CD4-positive, alpha-beta memory T cell (primary cell): Measurements from ENCODE around the gene ATAD3A. TPM values are rescaled to one million over a fixed set of nuclear protein-coding genes. Genes with fewer than 3 reads are reported as not detected.
"Not testable (repeated sequence)": the region's sequence is repeated elsewhere in the genome, so short reads cannot be mapped to it uniquely, and the experiment has no call there.

Experiments used
- CTCF ChIA-PET: fragments of 350-600 bp; sonication (Branson Sonifier 250); formaldehyde crosslinking; loops from one replicate; lab custom pipeline; 2021; ENCODE audit warnings: inconsistent platforms; ENCODE audit not compliant: partially characterized antibody; lab: Charles Lee
- POLR2A ChIA-PET: fragments of 350-600 bp; sonication (Branson Sonifier 250); formaldehyde crosslinking; loops from one replicate; lab custom pipeline; 2021; ENCODE audit not compliant: partially characterized antibody; lab: Charles Lee
- DNase-seq, 5 donors: peaks; one replicate each; pipeline versions ENCODE4 v3.0.0 to v3.0.0-alpha.2; 2020 to 2022; ENCODE audit warnings: mixed read lengths in 1 of 5
- H3K27ac ChIP-seq: one replicate; pipeline ENCODE4 v1.7.0; 2013; ENCODE audit warnings: low read depth, low read length
- H3K27me3 ChIP-seq: 2 replicates; pipeline ENCODE4 v1.7.0; 2013; ENCODE audit warnings: mild to moderate bottlenecking, low read length, moderate library complexity; ENCODE audit not compliant: insufficient read depth
- H3K36me3 ChIP-seq: 2 replicates; pipeline ENCODE4 v1.7.0; 2013; ENCODE audit warnings: mild to moderate bottlenecking, low read length, moderate library complexity; ENCODE audit not compliant: insufficient read depth
- H3K4me1 ChIP-seq: 2 replicates; pipeline ENCODE4 v1.7.0; 2013; ENCODE audit warnings: mild to moderate bottlenecking, low read length, moderate library complexity; ENCODE audit not compliant: insufficient read depth
- H3K4me3 ChIP-seq, 2 donors: one replicate each; pipeline ENCODE4 v1.7.0; 2013; ENCODE audit warnings: low read length in 2 of 2, mild to moderate bottlenecking in 1 of 2
- H3K9me3 ChIP-seq, 2 donors: one replicate each; pipeline ENCODE4 v1.7.0; 2013; ENCODE audit warnings: low read length in 2 of 2, control low read depth in 1 of 2; ENCODE audit not compliant: control insufficient read depth in 1 of 2
- H3K27ac Mint-ChIP-seq, 7 donors: one replicate each; pipeline ENCODE4 v1.8.0; 2020 to 2021; ENCODE audit warnings: mixed read lengths in 7 of 7, mild to moderate bottlenecking in 6 of 7, inconsistent platforms in 3 of 7, moderate library complexity in 3 of 7
- H3K27me3 Mint-ChIP-seq, 2 donors: one replicate each; pipeline ENCODE4 v1.8.0; 2020 to 2021; ENCODE audit warnings: mixed read lengths in 2 of 2
- H3K36me3 Mint-ChIP-seq, 2 donors: one replicate each; pipeline ENCODE4 v1.8.0; 2020 to 2021; ENCODE audit warnings: mixed read lengths in 2 of 2, inconsistent platforms in 1 of 2, mild to moderate bottlenecking in 1 of 2
- H3K4me1 Mint-ChIP-seq, 4 donors: one replicate each; pipeline ENCODE4 v1.8.0; 2020 to 2021; ENCODE audit warnings: mixed read lengths in 4 of 4, mild to moderate bottlenecking in 1 of 4
- H3K4me3 Mint-ChIP-seq, 8 donors: one replicate each; pipeline ENCODE4 v1.8.0; 2020 to 2021; ENCODE audit warnings: mixed read lengths in 8 of 8, mild to moderate bottlenecking in 7 of 8, moderate library complexity in 6 of 8, inconsistent platforms in 3 of 8
- H3K9me3 Mint-ChIP-seq, 8 donors: one replicate each; pipeline ENCODE4 v1.8.0; 2020 to 2021; ENCODE audit warnings: mixed read lengths in 8 of 8, mild to moderate bottlenecking in 5 of 8, inconsistent platforms in 3 of 8, moderate library complexity in 1 of 8
- intact Hi-C: fragments of 100-400 bp; cut with micrococcal nuclease; formaldehyde crosslinking; loops from one replicate; pipeline ENCODE4 v1.15.1; 2023
- polyA plus RNA-seq, 2 donors: library from polyadenylated mRNA; unstranded; fragments of 300-500 nt; fragmentation: Illumina TruSeq; gene quantifications; one replicate each; pipeline ENCODE4 v1.2.3, GENCODE V29; 2021
- total RNA-seq, 2 experiments: library from RNA; stranded (reverse); gene quantifications; one replicate each; pipeline ENCODE4 v1.2.3, GENCODE V29; 2021

ATAD3A gene
- total and polyA plus RNA-seq, 4 experiments from 2014 or later, result 9.5 to 24.7 (median 17.6) TPM

GRCh38 chr1:1554550-1554925 is 42.6 kb downstream of the ATAD3A start:
- Mint-ChIP-seq H3K27ac (peak overlapping the region in 2 of 7 donors; percentile 52 to 93), H3K9me3 (peaks cover 0 to 3% (median 0%) of the 10 kb centered on the region in 8 donors), H3K4me3 (no peak overlapping the region), H3K27me3 (no peaks in the 10 kb centered on the region), H3K36me3 (no peaks in the 10 kb centered on the region), H3K4me1 (peaks cover 0 to 22% (median 7%) of the 10 kb centered on the region in 4 donors)
- no peaks in the 10 kb centered on the region for H3K27me3 ChIP-seq
- intact Hi-C loops, result no loop called here
- ChIA-PET CTCF (no interaction called here), POLR2A (interaction anchor here (1.3 kb wide), 1 partner anchor 20 kb away, joined by 3 read pairs; no protein-coding TSS in a partner anchor)
- no peak overlapping the region for H3K4me3 ChIP-seq
- DNase-seq, result no peak
- no peaks in the 10 kb centered on the region for H3K4me1 ChIP-seq
- H3K36me3 ChIP-seq, result no peaks in the 10 kb centered on the region
- no peak overlapping the region for H3K27ac ChIP-seq
- no peaks in the 10 kb centered on the region for H3K9me3 ChIP-seq

GRCh38 chr1:1554926-1555915 is 43.3 kb downstream of the ATAD3A start:
- DNase-seq, result no peak
- Mint-ChIP-seq H3K4me1 (peaks cover 0 to 22% (median 7%) of the 10 kb centered on the region in 4 donors), H3K27me3 (no peaks in the 10 kb centered on the region), H3K9me3 (peaks cover 0 to 3% (median 0%) of the 10 kb centered on the region in 8 donors), H3K27ac (peak overlapping the region in 2 of 7 donors; percentile 52 to 93), H3K36me3 (no peaks in the 10 kb centered on the region), H3K4me3 (no peak overlapping the region)
- no peaks in the 10 kb centered on the region for H3K9me3 ChIP-seq
- no peaks in the 10 kb centered on the region for H3K36me3 ChIP-seq
- H3K27me3 ChIP-seq, result no peaks in the 10 kb centered on the region
- H3K4me3 ChIP-seq, result no peak overlapping the region
- H3K27ac ChIP-seq, result no peak overlapping the region
- no peaks in the 10 kb centered on the region for H3K4me1 ChIP-seq
- CTCF ChIA-PET, result no interaction called here
- intact Hi-C loops, result no loop called here
- POLR2A ChIA-PET, result no interaction called here

- ChIA-PET CTCF (no interaction called here), POLR2A (no interaction called here)
- Histone ChIP-seq H3K4me1 (no peaks in the 10 kb centered on the region), H3K27me3 (no peaks in the 10 kb centered on the region), H3K36me3 (no peaks in the 10 kb centered on the region), H3K4me3 (no peak overlapping the region), H3K27ac (no peak overlapping the region), H3K9me3 (no peaks in the 10 kb centered on the region)
- peak in 1 of 5 donors; percentile 3 for DNase-seq
- Mint-ChIP-seq H3K4me3 (no peak overlapping the region), H3K4me1 (peaks cover 0 to 12% (median 7%) of the 10 kb centered on the region in 4 donors), H3K36me3 (peaks cover 3% of the 10 kb centered on the region in 2 donors), H3K27ac (no peak overlapping the region), H3K27me3 (no peaks in the 10 kb centered on the region), H3K9me3 (peaks cover 0 to 3% (median 0%) of the 10 kb centered on the region in 8 donors)
- intact Hi-C loops, result no loop called here
Observed at GRCh38 chr1:1556505-1556904, 44.5 kb downstream of the ATAD3A start.

- H3K4me3 ChIP-seq, CTCF ChIA-PET, intact Hi-C loops, H3K4me3 Mint-ChIP-seq, H3K27ac ChIP-seq, H3K27me3 Mint-ChIP-seq, H3K27ac Mint-ChIP-seq, H3K36me3 ChIP-seq, H3K4me1 Mint-ChIP-seq, H3K9me3 Mint-ChIP-seq, H3K36me3 Mint-ChIP-seq, H3K27me3 ChIP-seq, H3K9me3 ChIP-seq, H3K4me1 ChIP-seq: not testable (repeated sequence)
- DNase-seq, result peak in 1 of 5 donors; percentile 1
- POLR2A ChIA-PET, result interaction anchor here (1.0 kb wide), 1 partner anchor 64 kb away, joined by 3 read pairs; no protein-coding TSS in a partner anchor
Observed at GRCh38 chr1:1556961-1557360, 45.0 kb downstream of the ATAD3A start.

GRCh38 chr1:1557688-1558087 is 45.7 kb downstream of the ATAD3A start:
- DNase-seq, H3K4me1 ChIP-seq, H3K9me3 ChIP-seq, H3K4me1 Mint-ChIP-seq, intact Hi-C loops, H3K4me3 Mint-ChIP-seq, CTCF ChIA-PET, H3K27ac ChIP-seq, H3K4me3 ChIP-seq, H3K9me3 Mint-ChIP-seq, H3K27me3 ChIP-seq, H3K27me3 Mint-ChIP-seq: not testable (repeated sequence)
- POLR2A ChIA-PET, result interaction anchor here (1.0 to 1.1 kb wide), 2 partner anchors 57 to 63 kb away, joined by 3 to 4 read pairs; partner anchors contain the start of gene MIB2
- Mint-ChIP-seq H3K27ac (peak overlapping the region in 1 of 7 donors; percentile 41), H3K36me3 (peaks cover 11 to 15% of the 10 kb centered on the region in 2 donors)
- peaks cover 10% of the 10 kb centered on the region for H3K36me3 ChIP-seq

- H3K36me3 ChIP-seq, result peaks cover 16% of the 10 kb centered on the region
- Mint-ChIP-seq H3K4me3 (no peak overlapping the region), H3K27me3 (no peaks in the 10 kb centered on the region), H3K27ac (peak overlapping the region in 5 of 7 donors; percentile 3 to 47 (median 18)), H3K4me1 (peaks cover 0 to 10% (median 6%) of the 10 kb centered on the region in 4 donors), H3K9me3 (peaks cover 0 to 3% (median 0%) of the 10 kb centered on the region in 8 donors), H3K36me3 (peaks cover 11 to 22% of the 10 kb centered on the region in 2 donors)
- ChIA-PET CTCF (interaction anchor here (0.9 kb wide), 1 partner anchor 109 kb away, joined by 3 read pairs; no protein-coding TSS in a partner anchor), POLR2A (interaction anchor here (0.6 to 1.6 kb wide), 3 partner anchors 9 to 56 kb away, joined by 3 to 4 read pairs (median 4); partner anchors contain the start of gene MIB2)
- H3K4me1 ChIP-seq, result no peaks in the 10 kb centered on the region
- intact Hi-C loops, result no loop called here
- H3K9me3 ChIP-seq, result no peaks in the 10 kb centered on the region
- no peaks in the 10 kb centered on the region for H3K27me3 ChIP-seq
- no peak overlapping the region for H3K4me3 ChIP-seq
- no peak overlapping the region for H3K27ac ChIP-seq
- no peak for DNase-seq
Observed at GRCh38 chr1:1558591-1558990, 46.6 kb downstream of the ATAD3A start.

- H3K4me3 ChIP-seq, result no peak overlapping the region
- H3K27me3 ChIP-seq, result no peaks in the 10 kb centered on the region
- Mint-ChIP-seq H3K9me3 (peaks cover 0 to under 1% (median 0%) of the 10 kb centered on the region in 8 donors), H3K27me3 (no peaks in the 10 kb centered on the region), H3K4me3 (no peak overlapping the region), H3K36me3 (peaks cover 16 to 27% of the 10 kb centered on the region in 2 donors), H3K27ac (peak overlapping the region in 4 of 7 donors; percentile 18 to 58 (median 50)), H3K4me1 (peaks cover 0 to 14% (median 5%) of the 10 kb centered on the region in 4 donors)
- ChIA-PET CTCF (no interaction called here), POLR2A (interaction anchor here (0.6 to 1.6 kb wide), 2 partner anchors 10 to 11 kb away, joined by 3 to 4 read pairs; no protein-coding TSS in a partner anchor)
- H3K27ac ChIP-seq, result no peak overlapping the region
- peaks cover 19% of the 10 kb centered on the region for H3K36me3 ChIP-seq
- DNase-seq, result peak in 1 of 5 donors; percentile 13
- no peaks in the 10 kb centered on the region for H3K9me3 ChIP-seq
- no peaks in the 10 kb centered on the region for H3K4me1 ChIP-seq
- intact Hi-C loops, result no loop called here
Observed at GRCh38 chr1:1559066-1559465, 47.1 kb downstream of the ATAD3A start.
